Measurements from ENCODE around the gene NPLOC4. TPM values are rescaled to one million over a fixed set of nuclear protein-coding genes. Genes with fewer than 3 reads are reported as not detected.
A peak's percentile ranks its signal among the peaks of the same experiment; 100 is the strongest.

Gene NPLOC4
- total RNA-seq, 1 experiment from 2014 or later, result 208 TPM

DNA sequence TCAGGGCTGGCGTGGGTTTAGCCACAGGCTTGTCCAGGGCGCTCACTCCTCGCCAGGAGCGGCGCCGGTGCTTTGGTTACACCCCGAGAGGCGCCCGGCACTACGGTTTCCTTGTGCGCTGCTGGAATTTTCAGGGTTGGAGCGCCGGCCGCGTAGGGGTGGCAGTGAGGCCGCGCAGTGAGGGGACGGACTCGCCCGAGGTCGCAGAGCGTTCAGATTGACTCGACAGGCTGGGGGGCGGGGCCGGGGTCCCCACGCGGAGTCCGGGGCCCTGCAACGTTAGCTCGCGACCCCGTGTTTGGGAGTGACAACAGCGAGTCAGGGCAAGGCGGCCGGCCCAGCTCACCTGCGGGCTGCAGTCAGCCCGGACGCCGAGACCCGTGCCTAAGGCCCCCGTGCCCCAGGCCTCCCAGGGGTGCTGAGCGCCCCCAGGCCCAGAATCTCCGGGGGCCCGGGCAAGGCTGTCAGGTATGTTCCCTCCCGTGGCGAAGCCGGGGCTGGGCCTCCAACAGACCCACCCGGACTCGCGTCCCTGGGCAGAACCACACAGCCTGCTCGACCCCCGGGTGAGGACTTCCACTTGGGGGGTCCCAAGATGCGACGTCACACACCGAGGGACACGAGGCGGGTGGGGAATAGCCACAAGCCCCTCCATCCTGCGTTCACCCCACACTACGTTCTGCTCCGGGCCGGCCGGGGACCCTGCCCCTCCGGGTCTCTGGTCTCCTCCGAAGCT, 123.0 kb downstream of the NPLOC4 start:
- peaks cover 34% of the 10 kb centered on the region for H4K20me1 ChIP-seq (ENCODE audit: insufficient read depth)
- CTCF ChIA-PET, result no interaction called here

DNA sequence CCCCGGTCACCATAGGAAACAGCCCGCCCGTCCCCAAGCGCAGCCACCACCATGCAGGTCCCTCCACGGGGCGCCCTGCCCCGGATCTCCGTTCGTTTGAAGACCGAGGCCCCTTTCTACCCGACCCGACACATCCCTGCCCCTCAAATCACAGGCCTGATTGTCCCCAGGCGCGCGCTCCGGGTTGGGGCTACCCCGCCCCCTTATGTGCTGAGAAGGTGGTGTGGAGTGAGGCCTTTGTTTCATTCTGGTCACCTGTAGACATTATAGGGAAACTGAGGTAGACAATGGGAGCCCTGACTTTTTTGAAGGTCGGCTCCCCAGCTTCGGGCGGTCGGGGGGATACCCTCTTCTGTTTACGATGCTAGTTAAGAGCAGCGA, 123.5 kb downstream of the NPLOC4 start:
- peak overlapping the region; percentile 76 for H3K4me3 ChIP-seq
- peaks cover 32% of the 10 kb centered on the region for H3K36me3 ChIP-seq (ENCODE audit: low read depth)
- no peaks in the 10 kb centered on the region for H3K9me3 ChIP-seq (ENCODE audit: insufficient read depth, low read depth)
- H3F3A ChIP-seq (ENCODE audit: insufficient read depth, low read depth), result peaks cover 62% of the 10 kb centered on the region
- TF ChIP-seq, protein P1, sequence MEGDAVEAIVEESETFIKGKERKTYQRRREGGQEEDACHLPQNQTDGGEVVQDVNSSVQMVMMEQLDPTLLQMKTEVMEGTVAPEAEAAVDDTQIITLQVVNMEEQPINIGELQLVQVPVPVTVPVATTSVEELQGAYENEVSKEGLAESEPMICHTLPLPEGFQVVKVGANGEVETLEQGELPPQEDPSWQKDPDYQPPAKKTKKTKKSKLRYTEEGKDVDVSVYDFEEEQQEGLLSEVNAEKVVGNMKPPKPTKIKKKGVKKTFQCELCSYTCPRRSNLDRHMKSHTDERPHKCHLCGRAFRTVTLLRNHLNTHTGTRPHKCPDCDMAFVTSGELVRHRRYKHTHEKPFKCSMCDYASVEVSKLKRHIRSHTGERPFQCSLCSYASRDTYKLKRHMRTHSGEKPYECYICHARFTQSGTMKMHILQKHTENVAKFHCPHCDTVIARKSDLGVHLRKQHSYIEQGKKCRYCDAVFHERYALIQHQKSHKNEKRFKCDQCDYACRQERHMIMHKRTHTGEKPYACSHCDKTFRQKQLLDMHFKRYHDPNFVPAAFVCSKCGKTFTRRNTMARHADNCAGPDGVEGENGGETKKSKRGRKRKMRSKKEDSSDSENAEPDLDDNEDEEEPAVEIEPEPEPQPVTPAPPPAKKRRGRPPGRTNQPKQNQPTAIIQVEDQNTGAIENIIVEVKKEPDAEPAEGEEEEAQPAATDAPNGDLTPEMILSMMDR (conservative IDR thresholded peaks at IDR 0.05), result no peak
- no peak for TF ChIP-seq EZH2 (IDR thresholded peaks at IDR 0.05; ENCODE audit: low read depth)
- no peaks in the 10 kb centered on the region for H3K27me3 ChIP-seq (ENCODE audit: insufficient read depth, low read depth)
- no peaks in the 10 kb centered on the region for H3K9me2 ChIP-seq (ENCODE audit: insufficient read depth)
- H2AFZ ChIP-seq, result no peak overlapping the region
- peaks cover 39% of the 10 kb centered on the region for H4K20me1 ChIP-seq (ENCODE audit: insufficient read depth)
- peaks cover 67% of the 10 kb centered on the region for H3K79me2 ChIP-seq (ENCODE audit: low read depth)
- TSS peak; percentile 10 for BruUV-seq (replicated peaks)
- intact Hi-C loops (cut with micrococcal nuclease; ENCODE audit: unreplicated experiment), result no loop called here
- peak overlapping the region; percentile 87 for H3K4me2 ChIP-seq
- CTCF ChIA-PET, result interaction anchor here (0.6 kb wide), 1 partner anchor 164 kb away, joined by 4 read pairs; no protein-coding TSS in a partner anchor
- peaks cover 19% of the 10 kb centered on the region for H3K4me1 ChIP-seq (replicated peaks; ENCODE audit: insufficient read depth)
- peak overlapping the region; percentile 96 for H3K27ac ChIP-seq
- DNase-seq, result peak in 1 of 2 experiments; percentile 74
- POLR2A ChIA-PET (ENCODE audit: unreplicated experiment), result interaction anchor here (0.6 kb wide), 1 partner anchor 97 kb away, joined by 27 read pairs; no protein-coding TSS in a partner anchor

More for the DNA sequence above, 123.0 kb downstream of the NPLOC4 start:
- POLR2A ChIA-PET (ENCODE audit: unreplicated experiment), result interaction anchor here (0.6 kb wide), 2 partner anchors 199 to 585 kb away, joined by 3 read pairs; no protein-coding TSS in a partner anchor
- Histone ChIP-seq H3K27ac (peak overlapping the region; percentile 96), H3K9me2 (ENCODE audit: insufficient read depth) (no peaks in the 10 kb centered on the region), H3K4me1 (replicated peaks; ENCODE audit: insufficient read depth) (peaks cover 23% of the 10 kb centered on the region), H3K36me3 (ENCODE audit: low read depth) (peaks cover 32% of the 10 kb centered on the region), H3K27me3 (ENCODE audit: insufficient read depth, low read depth) (no peaks in the 10 kb centered on the region), H3K9me3 (ENCODE audit: insufficient read depth, low read depth) (no peaks in the 10 kb centered on the region), H3K4me2 (peak overlapping the region; percentile 87), H2AFZ (no peak overlapping the region), H3K4me3 (peak overlapping the region; percentile 76), H3K79me2 (ENCODE audit: low read depth) (peaks cover 63% of the 10 kb centered on the region), H3F3A (ENCODE audit: insufficient read depth, low read depth) (peaks cover 57% of the 10 kb centered on the region)
- BruUV-seq (replicated peaks), result no TSS peak
- peak; percentile 41 to 63 for DNase-seq
- no peak for TF ChIP-seq EZH2 (IDR thresholded peaks at IDR 0.05; ENCODE audit: low read depth)
- TF ChIP-seq, protein P1 (conservative IDR thresholded peaks at IDR 0.05), result no peak
- intact Hi-C loops (cut with micrococcal nuclease; ENCODE audit: unreplicated experiment), result no loop called here

DNA sequence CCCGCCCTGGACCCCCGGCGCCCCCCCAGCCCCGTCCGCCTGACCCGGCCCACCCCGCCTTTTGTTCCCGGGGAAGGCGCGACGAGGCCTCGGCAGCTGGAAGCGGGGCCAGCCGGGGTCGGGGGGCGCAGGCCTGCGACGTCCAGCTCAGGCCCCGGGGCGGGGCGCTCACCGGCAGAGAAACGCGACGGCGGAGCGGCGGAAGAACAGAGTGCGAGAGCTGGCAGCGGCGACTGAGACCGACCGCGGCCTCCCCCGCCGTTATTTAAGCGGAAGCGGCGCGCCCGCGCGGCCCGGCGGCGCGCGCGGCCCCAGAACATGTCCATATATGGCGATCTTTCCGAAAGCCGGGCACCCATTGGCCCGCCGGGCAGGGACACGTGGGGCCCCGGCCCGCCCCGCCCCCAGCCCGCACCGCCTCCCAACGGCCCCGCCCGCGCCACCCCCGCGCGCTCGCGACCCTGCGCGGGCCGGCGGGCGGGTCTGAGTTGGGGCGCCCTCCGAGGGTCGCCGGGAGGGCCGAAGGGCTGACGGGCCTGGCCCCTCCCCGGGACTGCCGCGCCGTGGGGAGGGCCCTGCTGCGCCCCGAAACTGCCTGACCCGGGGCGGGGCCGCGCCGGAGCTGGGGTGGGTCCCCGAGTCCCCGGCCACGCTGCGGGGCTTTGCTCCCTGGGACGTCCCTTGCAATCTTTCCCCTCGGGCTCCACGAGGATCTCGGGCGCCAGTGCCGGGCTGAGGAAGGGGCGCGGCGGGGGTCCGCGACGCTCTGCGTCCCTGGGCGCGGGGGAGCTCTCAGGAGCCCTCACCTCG, 124.1 kb downstream of the NPLOC4 start, which contains the start of gene ACTG1:
TSS of gene ACTG1 (minus strand) at position 238 of the 810 bp plus-strand sequence. CDS start 445 bp downstream, outside the sequence.
- ChIA-PET POLR2A (ENCODE audit: unreplicated experiment) (interaction anchor here (0.6 to 0.7 kb wide), 5 partner anchors 40 to 203 kb away, joined by 3 to 27 read pairs (median 6); no protein-coding TSS in a partner anchor), CTCF (interaction anchor here (0.6 kb wide), 1 partner anchor 163 kb away, joined by 4 read pairs; no protein-coding TSS in a partner anchor)
- peak within 1 kb of the TSS; percentile 96 for H3K27ac ChIP-seq
- no peaks in the 10 kb centered on the region for H3K9me2 ChIP-seq (ENCODE audit: insufficient read depth)
- intact Hi-C loops (cut with micrococcal nuclease; ENCODE audit: unreplicated experiment), result no loop called here
- no TSS peak for BruUV-seq (replicated peaks)
- peak within 1 kb of the TSS; percentile 81 for H3K4me3 ChIP-seq
- peaks cover 67% of the 10 kb centered on the region for H3K79me2 ChIP-seq (ENCODE audit: low read depth)
- H3K27me3 ChIP-seq (ENCODE audit: insufficient read depth, low read depth), result no peaks in the 10 kb centered on the region
- peak within 1 kb of the TSS; percentile 99 for H3K4me2 ChIP-seq
- H3K9me3 ChIP-seq (ENCODE audit: insufficient read depth, low read depth), result no peaks in the 10 kb centered on the region
- H4K20me1 ChIP-seq (ENCODE audit: insufficient read depth), result peaks cover 41% of the 10 kb centered on the region
- no peak within 1 kb of the TSS for H2AFZ ChIP-seq
- H3K36me3 ChIP-seq (ENCODE audit: low read depth), result peaks cover 32% of the 10 kb centered on the region
- peaks cover 68% of the 10 kb centered on the region for H3F3A ChIP-seq (ENCODE audit: insufficient read depth, low read depth)
- TF ChIP-seq EZH2 (IDR thresholded peaks at IDR 0.05; ENCODE audit: low read depth), result no peak
- TF ChIP-seq, protein P1 (conservative IDR thresholded peaks at IDR 0.05), result no peak
- H3K4me1 ChIP-seq (replicated peaks; ENCODE audit: insufficient read depth), result peaks cover 16% of the 10 kb centered on the region
- DNase-seq, result peak; percentile 69 to 94
